Small intestine (tissue), 16 donors: Measurements from ENCODE around the gene MAP4K3. TPM values are rescaled to one million over a fixed set of nuclear protein-coding genes. Genes with fewer than 3 reads are reported as not detected.

ENCODE experiments used
- DNase-seq, 2 donors: peaks; one replicate each; pipeline versions ENCODE4 v3.0.0 to v3.0.0-alpha.2; 2013
- FAIRE-seq: peaks from 2 replicates; lab custom pipeline; 2012; peaks lifted over from hg19 to GRCh38; lab: Jason Lieb, UNC
- H3K27ac ChIP-seq, 3 donors: one replicate each; pipeline ENCODE4 v1.5.1; 2013; ENCODE audit warnings: low read length in 2 of 3, mild to moderate bottlenecking in 2 of 3, control low read depth in 1 of 3, inconsistent platforms in 1 of 3, low read depth in 1 of 3, moderate library complexity in 1 of 3
- H3K27me3 ChIP-seq, 3 donors: one replicate each; pipeline ENCODE4 v1.6.1; 2013; ENCODE audit warnings: low read length in 3 of 3, inconsistent platforms in 1 of 3; ENCODE audit not compliant: control insufficient read depth in 3 of 3, insufficient read depth in 3 of 3
- H3K36me3 ChIP-seq, 3 donors: one replicate each; pipeline ENCODE4 v1.6.1; 2013; ENCODE audit warnings: low read length in 3 of 3, inconsistent platforms in 1 of 3, low read depth in 1 of 3, mild to moderate bottlenecking in 1 of 3, moderate library complexity in 1 of 3; ENCODE audit not compliant: control insufficient read depth in 3 of 3, insufficient read depth in 2 of 3
- H3K4me1 ChIP-seq, 3 donors: one replicate each; pipeline ENCODE4 v1.6.1; 2013; ENCODE audit warnings: low read length in 2 of 3, inconsistent platforms in 1 of 3, low read depth in 1 of 3, mild to moderate bottlenecking in 1 of 3, moderate library complexity in 1 of 3; ENCODE audit not compliant: control insufficient read depth in 3 of 3, insufficient read depth in 2 of 3
- H3K4me3 ChIP-seq, 3 donors: one replicate each; pipeline ENCODE4 v1.5.1; 2013; ENCODE audit warnings: low read length in 3 of 3, control low read depth in 1 of 3, inconsistent platforms in 1 of 3, low read depth in 1 of 3, mild to moderate bottlenecking in 1 of 3, moderate library complexity in 1 of 3
- H3K9me3 ChIP-seq, 2 donors: one replicate each; pipeline ENCODE4 v1.6.1; 2013; ENCODE audit warnings: low read depth in 1 of 2, low read length in 1 of 2; ENCODE audit not compliant: control insufficient read depth in 2 of 2, insufficient read depth in 1 of 2
- WGBS, 3 donors: extraction: QIAGEN DNeasy Blood & Tissue Kit; methylation state at CpG; one replicate each; pipeline ENCODE4 v1.1.7; 2013; 5-methylcytosine and 5-hydroxymethylcytosine counted together
- long read RNA-seq, 10 donors: transcript quantifications; one replicate each; lab custom pipeline, GENCODE V29; 2026
- polyA plus RNA-seq, 4 donors: library from polyadenylated mRNA; stranded (reverse) in 3 of 4; unstranded in 1 of 4; fragments of 200-250 nt in 3 of 4; fragments of 120-200 nt in 1 of 4; gene quantifications; one replicate each; pipeline versions ENCODE4 v1.2.1 to v1.2.3, GENCODE V29; 2013
- donor health status: healthy with polysubstance abuse.
- donor health status: control.
- donor health status: control.
- donor health status: Bipolar disorder and iron deficiency.
- donor health status: healthy.

MAP4K3 gene
- polyA plus RNA-seq: 10 to 100 TPM in 3 of 4 donors, 1 to 10 TPM in 1; 9.5 to 29.9 (median 13.9) TPM
- long read RNA-seq, donor 1: 0 reads
- long read RNA-seq, donor 2: 0 reads
- long read RNA-seq, donor 3, partial matches to known transcripts: 0 of 1 reads
- long read RNA-seq, donor 3, other reads (novel, unspliced or antisense): 0 of 1 reads
- long read RNA-seq, donor 4: 0 reads
- long read RNA-seq, donor 5, partial matches to known transcripts: 0 of 1 reads
- long read RNA-seq, donor 5, other reads (novel, unspliced or antisense): 0 of 1 reads
- long read RNA-seq, donor 6, full-length matches to known transcripts: 1 of 1 reads
- long read RNA-seq, donor 6, partial matches to known transcripts: 0 of 1 reads
- long read RNA-seq, donor 6, other reads (novel, unspliced or antisense): 0 of 1 reads
- long read RNA-seq, donor 7: 0 reads
- long read RNA-seq, donor 8: 0 reads
- long read RNA-seq, donor 9: 0 reads
- long read RNA-seq, donor 10, full-length matches to known transcripts: 3 of 3 reads
- long read RNA-seq, donor 10, partial matches to known transcripts: 0 of 3 reads
- long read RNA-seq, donor 10, other reads (novel, unspliced or antisense): 0 of 3 reads

GRCh38 chr2:39436592-39437521 is at the start of gene MAP4K3:
Gene MAP4K3, minus strand, starts transcription at chr2:39437285. Its CDS starts 298 bp downstream, at chr2:39436987.
- 0% methylated on average over 60 to 109 of the region's 109 CpGs for WGBS, 3 donors
- peak within 1 kb of the TSS; percentile 86 to 97 (median 91) for H3K27ac ChIP-seq
- H3K9me3 ChIP-seq: no peaks in the 10 kb centered on the region
- FAIRE-seq: no peak
- H3K27me3 ChIP-seq: no peaks in the 10 kb centered on the region
- DNase-seq: peak; percentile 95 to 98
- H3K4me3 ChIP-seq: peak within 1 kb of the TSS; percentile 91
- peaks cover 6 to 15% (median 8%) of the 10 kb centered on the region in 3 donors for H3K4me1 ChIP-seq
- no peaks in the 10 kb centered on the region for H3K36me3 ChIP-seq

- FAIRE-seq (no peak), DNase-seq (no peak)
- no peak overlapping the region for H3K27ac ChIP-seq
- WGBS, 3 donors: 81 to 94% (median 88%) methylated on average over 2 of the region's 2 CpGs
- no peaks in the 10 kb centered on the region for H3K27me3 ChIP-seq
- no peaks in the 10 kb centered on the region for H3K4me1 ChIP-seq
- no peak overlapping the region for H3K4me3 ChIP-seq
- H3K9me3 ChIP-seq: no peaks in the 10 kb centered on the region
- H3K36me3 ChIP-seq: no peaks in the 10 kb centered on the region
These were observed 49.0 kb upstream of the MAP4K3 start for GRCh38 chr2:39486071-39486470.

- WGBS, 3 donors: 48 to 70% (median 59%) methylated on average over 3 of the region's 3 CpGs
- Histone ChIP-seq H3K9me3 (no peaks in the 10 kb centered on the region), H3K36me3 (no peaks in the 10 kb centered on the region), H3K4me1 (no peaks in the 10 kb centered on the region), H3K27me3 (no peaks in the 10 kb centered on the region), H3K4me3 (no peak overlapping the region), H3K27ac (no peak overlapping the region)
- no peak for DNase-seq
- FAIRE-seq: no peak
These were observed 47.8 kb upstream of the MAP4K3 start for GRCh38 chr2:39484620-39485495.

GRCh38 chr2:39484206-39484605 is 47.1 kb upstream of the MAP4K3 start:
- DNase-seq (no peak), FAIRE-seq (no peak)
- H3K27ac ChIP-seq: no peak overlapping the region
- H3K4me1 ChIP-seq: no peaks in the 10 kb centered on the region
- no peak overlapping the region for H3K4me3 ChIP-seq
- no peaks in the 10 kb centered on the region for H3K27me3 ChIP-seq
- no peaks in the 10 kb centered on the region for H3K36me3 ChIP-seq
- H3K9me3 ChIP-seq: no peaks in the 10 kb centered on the region

GRCh38 chr2:39483534-39483933 is 46.4 kb upstream of the MAP4K3 start:
- no peaks in the 10 kb centered on the region for H3K4me1 ChIP-seq
- WGBS, 3 donors: 40 to 59% (median 57%) methylated on average over 3 of the region's 3 CpGs
- no peaks in the 10 kb centered on the region for H3K27me3 ChIP-seq
- DNase-seq (no peak), FAIRE-seq (no peak)
- no peaks in the 10 kb centered on the region for H3K36me3 ChIP-seq
- H3K9me3 ChIP-seq: no peaks in the 10 kb centered on the region
- H3K27ac ChIP-seq: no peak overlapping the region
- H3K4me3 ChIP-seq: no peak overlapping the region

GRCh38 chr2:39481611-39482010 is 44.5 kb upstream of the MAP4K3 start:
- peaks cover 0 to 5% (median 0%) of the 10 kb centered on the region in 3 donors for H3K36me3 ChIP-seq
- H3K9me3 ChIP-seq: peaks cover 0 to 3% of the 10 kb centered on the region in 2 donors
- FAIRE-seq (no peak), DNase-seq (peak in 1 of 2 donors; percentile 20)
- no peaks in the 10 kb centered on the region for H3K27me3 ChIP-seq
- no peak overlapping the region for H3K27ac ChIP-seq
- H3K4me1 ChIP-seq: no peaks in the 10 kb centered on the region
- H3K4me3 ChIP-seq: no peak overlapping the region
- WGBS, 3 donors: 86 to 94% (median 93%) methylated on average over 2 of the region's 2 CpGs

- Histone ChIP-seq H3K36me3 (peaks cover 0 to 5% (median 0%) of the 10 kb centered on the region in 3 donors), H3K27me3 (no peaks in the 10 kb centered on the region), H3K9me3 (peaks cover 0 to 3% of the 10 kb centered on the region in 2 donors), H3K27ac (no peak overlapping the region), H3K4me3 (no peak overlapping the region), H3K4me1 (no peaks in the 10 kb centered on the region)
- WGBS, 3 donors: 82 to 93% (median 89%) methylated on average over 5 of the region's 5 CpGs
- FAIRE-seq: no peak
- no peak for DNase-seq
These were observed 42.6 kb upstream of the MAP4K3 start for GRCh38 chr2:39479696-39480095.
